ENCODE results near the gene PLA2G2D. TPM values are rescaled to one million over a fixed set of nuclear protein-coding genes. Genes with fewer than 3 reads are reported as not detected.

Gene PLA2G2D
- total and polyA plus RNA-seq, 2 experiments from 2014 or later = not detected

DNA sequence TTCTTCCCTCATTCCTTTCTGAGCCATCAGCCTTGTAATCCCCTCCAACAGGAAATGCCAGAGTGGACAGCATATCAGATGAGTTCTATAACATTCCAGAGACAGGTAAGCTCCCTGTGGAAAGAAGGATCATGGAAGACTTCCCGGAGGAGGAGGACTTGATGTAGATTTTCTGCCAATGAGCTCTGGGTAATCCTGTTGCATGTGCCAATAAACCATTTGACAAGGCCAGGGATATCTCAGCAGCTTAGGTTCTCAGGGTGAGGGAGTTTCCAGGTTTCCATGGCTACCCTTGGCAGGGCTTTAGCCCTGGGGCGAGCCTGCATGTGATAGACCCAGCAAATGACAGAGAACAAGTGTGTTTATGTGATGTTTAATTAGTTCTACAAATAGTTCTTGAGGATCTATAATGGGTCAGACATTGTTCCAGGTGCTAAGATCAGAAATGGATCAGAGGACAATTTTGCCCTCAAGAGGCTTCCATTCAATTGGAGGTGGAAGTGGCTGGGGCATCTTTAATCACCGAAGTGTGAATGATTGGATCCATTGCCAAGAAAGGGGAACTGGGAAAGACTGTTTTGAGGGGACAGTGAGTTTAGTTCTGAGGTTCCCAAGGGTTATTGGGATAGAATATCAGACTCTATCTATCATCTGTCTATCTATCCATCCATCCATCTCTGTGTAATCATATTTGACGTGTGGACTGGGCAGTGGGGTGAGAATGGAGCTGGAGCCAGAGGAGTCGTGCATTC lies 42.5 kb downstream of the PLA2G2D start:
- TF ChIP-seq, protein P1, sequence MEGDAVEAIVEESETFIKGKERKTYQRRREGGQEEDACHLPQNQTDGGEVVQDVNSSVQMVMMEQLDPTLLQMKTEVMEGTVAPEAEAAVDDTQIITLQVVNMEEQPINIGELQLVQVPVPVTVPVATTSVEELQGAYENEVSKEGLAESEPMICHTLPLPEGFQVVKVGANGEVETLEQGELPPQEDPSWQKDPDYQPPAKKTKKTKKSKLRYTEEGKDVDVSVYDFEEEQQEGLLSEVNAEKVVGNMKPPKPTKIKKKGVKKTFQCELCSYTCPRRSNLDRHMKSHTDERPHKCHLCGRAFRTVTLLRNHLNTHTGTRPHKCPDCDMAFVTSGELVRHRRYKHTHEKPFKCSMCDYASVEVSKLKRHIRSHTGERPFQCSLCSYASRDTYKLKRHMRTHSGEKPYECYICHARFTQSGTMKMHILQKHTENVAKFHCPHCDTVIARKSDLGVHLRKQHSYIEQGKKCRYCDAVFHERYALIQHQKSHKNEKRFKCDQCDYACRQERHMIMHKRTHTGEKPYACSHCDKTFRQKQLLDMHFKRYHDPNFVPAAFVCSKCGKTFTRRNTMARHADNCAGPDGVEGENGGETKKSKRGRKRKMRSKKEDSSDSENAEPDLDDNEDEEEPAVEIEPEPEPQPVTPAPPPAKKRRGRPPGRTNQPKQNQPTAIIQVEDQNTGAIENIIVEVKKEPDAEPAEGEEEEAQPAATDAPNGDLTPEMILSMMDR (IDR thresholded peaks at IDR 0.05; ENCODE audit: poor library complexity) = no peak
- TF ChIP-seq EZH2 (IDR thresholded peaks at IDR 0.05; ENCODE audit: borderline replicate concordance) (no peak), EZH2phosphoT487 (IDR thresholded peaks at IDR 0.05; ENCODE audit: low read depth, severe bottlenecking, unreplicated experiment) (no peak)
- no peaks in the 10 kb centered on the region for H4K20me1 ChIP-seq (ENCODE audit: insufficient read depth, poor library complexity, severe bottlenecking)
- WGBS (ENCODE audit: low lambda C conversion rate, missing lambda C conversion rate) = 95% methylated on average over 5 of the region's 5 CpGs
- H3K9me2 ChIP-seq (replicated peaks; ENCODE audit: insufficient read depth) = no peaks in the 10 kb centered on the region
- H3K4me1 ChIP-seq (ENCODE audit: insufficient read depth) = no peaks in the 10 kb centered on the region
- no peak overlapping the region for H3K4me3 ChIP-seq
- H2AFZ ChIP-seq = no peak overlapping the region
- no peaks in the 10 kb centered on the region for H3K27me3 ChIP-seq
- H3K4me2 ChIP-seq = no peak overlapping the region
- no peak for DNase-seq (ENCODE audit: low spot score)
- H3K9me3 ChIP-seq (ENCODE audit: low read depth) = no peaks in the 10 kb centered on the region
- no peaks in the 10 kb centered on the region for H3K79me2 ChIP-seq
- no peaks in the 10 kb centered on the region for H3K36me3 ChIP-seq (replicated peaks; ENCODE audit: insufficient read depth, low read depth)
- H3K27ac ChIP-seq = no peak overlapping the region

DNA sequence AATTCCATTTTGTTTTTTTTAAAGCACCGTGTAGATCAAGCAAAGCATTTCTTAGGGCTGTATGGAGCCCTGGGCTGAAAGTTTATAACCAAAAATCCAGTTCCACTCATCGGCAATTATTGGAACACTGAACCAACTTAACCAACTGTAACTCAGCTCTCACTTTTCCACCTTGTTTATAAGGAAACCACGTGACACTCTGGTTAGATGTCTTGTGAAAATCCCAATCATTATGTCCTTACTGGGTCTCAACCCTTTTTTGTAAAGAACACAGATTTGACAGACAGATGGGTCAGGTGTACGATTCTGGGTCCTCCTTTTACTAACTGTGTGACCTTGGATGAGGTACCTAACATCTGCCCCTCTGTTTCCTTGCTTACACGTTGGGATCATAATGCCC lies 43.1 kb downstream of the PLA2G2D start:
- no peak overlapping the region for H3K27ac ChIP-seq
- TF ChIP-seq, protein P1 (IDR thresholded peaks at IDR 0.05; ENCODE audit: poor library complexity) = no peak
- TF ChIP-seq EZH2 (IDR thresholded peaks at IDR 0.05; ENCODE audit: borderline replicate concordance) (no peak), EZH2phosphoT487 (IDR thresholded peaks at IDR 0.05; ENCODE audit: low read depth, severe bottlenecking, unreplicated experiment) (no peak)
- 67% methylated on average over 5 of the region's 5 CpGs for WGBS (ENCODE audit: low lambda C conversion rate, missing lambda C conversion rate)
- no peaks in the 10 kb centered on the region for H3K4me1 ChIP-seq (ENCODE audit: insufficient read depth)
- DNase-seq (ENCODE audit: low spot score) = no peak
- H3K4me2 ChIP-seq = no peak overlapping the region
- H3K36me3 ChIP-seq (replicated peaks; ENCODE audit: insufficient read depth, low read depth) = no peaks in the 10 kb centered on the region
- no peaks in the 10 kb centered on the region for H3K9me2 ChIP-seq (replicated peaks; ENCODE audit: insufficient read depth)
- H3K79me2 ChIP-seq = no peaks in the 10 kb centered on the region
- no peaks in the 10 kb centered on the region for H3K9me3 ChIP-seq (ENCODE audit: low read depth)
- no peaks in the 10 kb centered on the region for H3K27me3 ChIP-seq
- H3K4me3 ChIP-seq = no peak overlapping the region
- no peak overlapping the region for H2AFZ ChIP-seq
- H4K20me1 ChIP-seq (ENCODE audit: insufficient read depth, poor library complexity, severe bottlenecking) = no peaks in the 10 kb centered on the region

DNA sequence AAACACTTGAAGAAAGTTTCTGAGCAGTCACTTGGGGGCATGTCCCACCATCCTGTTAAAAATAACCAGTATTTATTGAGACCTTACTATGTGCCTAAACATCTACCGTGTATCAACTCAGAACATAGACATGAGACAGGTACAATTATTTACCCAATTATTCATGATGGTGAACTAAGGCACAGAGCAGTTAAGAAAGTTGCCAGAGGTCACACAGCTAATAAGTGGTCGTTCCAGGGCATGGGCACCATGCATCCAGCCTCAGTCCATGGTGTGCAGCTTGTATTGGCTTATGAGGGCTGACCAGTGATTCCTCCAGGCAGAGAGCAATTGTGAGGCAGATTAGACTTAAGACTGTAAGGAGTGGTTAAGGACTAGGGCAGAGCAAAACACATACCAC lies 44.0 kb downstream of the PLA2G2D start:
- DNase-seq (ENCODE audit: low spot score) = no peak
- no peaks in the 10 kb centered on the region for H4K20me1 ChIP-seq (ENCODE audit: insufficient read depth, poor library complexity, severe bottlenecking)
- TF ChIP-seq, protein P1 (IDR thresholded peaks at IDR 0.05; ENCODE audit: poor library complexity) = no peak
- TF ChIP-seq EZH2 (IDR thresholded peaks at IDR 0.05; ENCODE audit: borderline replicate concordance) = no peak

More for the DNA sequence above, 44.0 kb downstream of the PLA2G2D start:
- Histone ChIP-seq H3K27ac (no peak overlapping the region), H3K27me3 (no peaks in the 10 kb centered on the region), H3K36me3 (replicated peaks; ENCODE audit: insufficient read depth, low read depth) (no peaks in the 10 kb centered on the region), H3K4me3 (no peak overlapping the region), H3K9me3 (ENCODE audit: low read depth) (no peaks in the 10 kb centered on the region), H3K4me2 (no peak overlapping the region), H3K4me1 (ENCODE audit: insufficient read depth) (no peaks in the 10 kb centered on the region), H3K79me2 (no peaks in the 10 kb centered on the region), H3K9me2 (replicated peaks; ENCODE audit: insufficient read depth) (no peaks in the 10 kb centered on the region), H2AFZ (no peak overlapping the region)
- 96% methylated on average over 2 of the region's 2 CpGs for WGBS (ENCODE audit: low lambda C conversion rate, missing lambda C conversion rate)
